ENCODE results near the gene MYO7B. TPM values are rescaled to one million over a fixed set of nuclear protein-coding genes. Genes with fewer than 3 reads are reported as not detected.

MYO7B gene
- 0.10 and 0.12 TPM in 2 replicates for total RNA-seq

- Mint-ChIP-seq H3K4me1 (ENCODE audit: low read depth) (no peaks in the 10 kb centered on the region), H3K27ac (no peak within 1 kb of the TSS), H3K4me3 (no peak within 1 kb of the TSS), H3K27me3 (ENCODE audit: insufficient read depth) (peaks cover 45% of the 10 kb centered on the region), H3K9me3 (no peaks in the 10 kb centered on the region), H3K36me3 (ENCODE audit: low read depth) (peaks cover 1% of the 10 kb centered on the region)
- intact Hi-C loops (cut with micrococcal nuclease) = no loop called here
- DNase-seq (ENCODE audit: low spot score) = no peak
Measured at GRCh38 chr2:127535422-127535901, at the start of gene MYO7B. Gene MYO7B, plus strand, starts transcription at chr2:127535683. Its CDS starts 24,040 bp downstream, at chr2:127559723.

DNA sequence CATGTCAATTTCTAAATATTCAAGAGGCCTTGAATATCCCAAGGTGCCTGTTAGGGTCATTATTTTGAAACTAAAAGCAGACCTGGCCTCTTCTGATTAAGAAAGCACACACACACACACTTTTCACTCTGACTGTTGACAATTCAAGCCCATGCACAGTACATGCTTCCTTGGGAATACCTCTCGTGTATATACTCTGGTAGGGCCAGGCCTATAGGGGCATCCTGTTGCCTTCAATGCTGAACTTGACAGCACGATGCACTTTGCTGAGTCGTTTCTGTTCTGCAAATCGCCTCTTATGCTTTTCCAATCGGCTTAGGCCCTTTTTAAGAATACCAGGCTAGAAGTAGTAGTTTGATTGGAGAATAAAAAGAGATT lies 49.8 kb upstream of the MYO7B start:
- peak overlapping the region; percentile 37 for H3K4me3 Mint-ChIP-seq
- no peaks in the 10 kb centered on the region for H3K9me3 Mint-ChIP-seq
- peaks cover 62% of the 10 kb centered on the region for H3K36me3 Mint-ChIP-seq (ENCODE audit: low read depth)
- no peak for DNase-seq (ENCODE audit: low spot score)
- intact Hi-C loops (cut with micrococcal nuclease) = no loop called here
- peaks cover 27% of the 10 kb centered on the region for H3K4me1 Mint-ChIP-seq (ENCODE audit: low read depth)
- no peaks in the 10 kb centered on the region for H3K27me3 Mint-ChIP-seq (ENCODE audit: insufficient read depth)
- peak overlapping the region; percentile 59 for H3K27ac Mint-ChIP-seq

GRCh38 chr2:127486247-127487058 lies 49.0 kb upstream of the MYO7B start:
- peak overlapping the region; percentile 26 for H3K27ac Mint-ChIP-seq
- no peak for DNase-seq (ENCODE audit: low spot score)
- H3K9me3 Mint-ChIP-seq = no peaks in the 10 kb centered on the region
- H3K4me3 Mint-ChIP-seq = peak overlapping the region; percentile 4
- H3K27me3 Mint-ChIP-seq (ENCODE audit: insufficient read depth) = no peaks in the 10 kb centered on the region
- intact Hi-C loops (cut with micrococcal nuclease) = no loop called here
- peaks cover 62% of the 10 kb centered on the region for H3K36me3 Mint-ChIP-seq (ENCODE audit: low read depth)
- peaks cover 27% of the 10 kb centered on the region for H3K4me1 Mint-ChIP-seq (ENCODE audit: low read depth)

- Mint-ChIP-seq H3K4me1 (ENCODE audit: low read depth) (peaks cover 23% of the 10 kb centered on the region), H3K27me3 (ENCODE audit: insufficient read depth) (no peaks in the 10 kb centered on the region), H3K4me3 (no peak overlapping the region), H3K9me3 (no peaks in the 10 kb centered on the region), H3K36me3 (ENCODE audit: low read depth) (peaks cover 59% of the 10 kb centered on the region), H3K27ac (no peak overlapping the region)
- no peak for DNase-seq (ENCODE audit: low spot score)
- intact Hi-C loops (cut with micrococcal nuclease) = no loop called here
Measured at GRCh38 chr2:127490283-127490682, 45.2 kb upstream of the MYO7B start.

- intact Hi-C loops (cut with micrococcal nuclease) = no loop called here
- Mint-ChIP-seq H3K9me3 (no peaks in the 10 kb centered on the region), H3K4me3 (no peak overlapping the region), H3K27me3 (ENCODE audit: insufficient read depth) (no peaks in the 10 kb centered on the region), H3K27ac (no peak overlapping the region), H3K36me3 (ENCODE audit: low read depth) (peaks cover 61% of the 10 kb centered on the region), H3K4me1 (ENCODE audit: low read depth) (peaks cover 5% of the 10 kb centered on the region)
- no peak for DNase-seq (ENCODE audit: low spot score)
Measured at GRCh38 chr2:127498386-127498785, 37.1 kb upstream of the MYO7B start.

DNA sequence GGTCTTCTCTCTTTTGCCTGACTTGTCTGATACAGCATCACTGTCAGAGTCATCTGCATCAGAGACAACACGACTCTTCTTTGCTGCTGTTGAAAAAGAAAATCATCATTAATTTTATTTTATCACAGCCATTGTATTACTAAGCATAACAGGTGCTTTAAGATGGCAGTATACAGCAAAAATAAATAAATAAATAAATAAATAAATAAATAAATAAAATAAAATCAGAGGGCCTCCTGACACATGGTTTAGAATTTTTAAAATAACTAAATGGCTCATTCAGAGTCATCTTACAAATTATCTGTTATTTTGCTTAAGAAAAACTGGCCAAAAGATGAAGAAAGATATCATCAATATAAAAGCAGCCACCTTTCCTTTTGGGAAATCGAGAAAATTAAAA lies 32.0 kb upstream of the MYO7B start:
- no peaks in the 10 kb centered on the region for H3K27me3 Mint-ChIP-seq (ENCODE audit: insufficient read depth)
- peaks cover 13% of the 10 kb centered on the region for H3K4me1 Mint-ChIP-seq (ENCODE audit: low read depth)
- no peaks in the 10 kb centered on the region for H3K9me3 Mint-ChIP-seq
- H3K4me3 Mint-ChIP-seq = no peak overlapping the region
- intact Hi-C loops (cut with micrococcal nuclease) = no loop called here
- no peak overlapping the region for H3K27ac Mint-ChIP-seq
- no peak for DNase-seq (ENCODE audit: low spot score)
- H3K36me3 Mint-ChIP-seq (ENCODE audit: low read depth) = peaks cover 60% of the 10 kb centered on the region

- H3K27me3 Mint-ChIP-seq (ENCODE audit: insufficient read depth) = no peaks in the 10 kb centered on the region
- intact Hi-C loops (cut with micrococcal nuclease) = no loop called here
- H3K27ac Mint-ChIP-seq = peak overlapping the region; percentile 44
- no peaks in the 10 kb centered on the region for H3K9me3 Mint-ChIP-seq
- H3K36me3 Mint-ChIP-seq (ENCODE audit: low read depth) = peaks cover 56% of the 10 kb centered on the region
- H3K4me3 Mint-ChIP-seq = no peak overlapping the region
- peaks cover 25% of the 10 kb centered on the region for H3K4me1 Mint-ChIP-seq (ENCODE audit: low read depth)
- no peak for DNase-seq (ENCODE audit: low spot score)
Measured at GRCh38 chr2:127504552-127505430, 30.7 kb upstream of the MYO7B start.

- H3K9me3 Mint-ChIP-seq = no peaks in the 10 kb centered on the region
- no peaks in the 10 kb centered on the region for H3K27me3 Mint-ChIP-seq (ENCODE audit: insufficient read depth)
- no peak overlapping the region for H3K27ac Mint-ChIP-seq
- H3K4me1 Mint-ChIP-seq (ENCODE audit: low read depth) = peaks cover 40% of the 10 kb centered on the region
- H3K4me3 Mint-ChIP-seq = no peak overlapping the region
- intact Hi-C loops (cut with micrococcal nuclease) = no loop called here
- DNase-seq (ENCODE audit: low spot score) = no peak
- peaks cover 50% of the 10 kb centered on the region for H3K36me3 Mint-ChIP-seq (ENCODE audit: low read depth)
Measured at GRCh38 chr2:127506510-127506909, 29.0 kb upstream of the MYO7B start.

DNA sequence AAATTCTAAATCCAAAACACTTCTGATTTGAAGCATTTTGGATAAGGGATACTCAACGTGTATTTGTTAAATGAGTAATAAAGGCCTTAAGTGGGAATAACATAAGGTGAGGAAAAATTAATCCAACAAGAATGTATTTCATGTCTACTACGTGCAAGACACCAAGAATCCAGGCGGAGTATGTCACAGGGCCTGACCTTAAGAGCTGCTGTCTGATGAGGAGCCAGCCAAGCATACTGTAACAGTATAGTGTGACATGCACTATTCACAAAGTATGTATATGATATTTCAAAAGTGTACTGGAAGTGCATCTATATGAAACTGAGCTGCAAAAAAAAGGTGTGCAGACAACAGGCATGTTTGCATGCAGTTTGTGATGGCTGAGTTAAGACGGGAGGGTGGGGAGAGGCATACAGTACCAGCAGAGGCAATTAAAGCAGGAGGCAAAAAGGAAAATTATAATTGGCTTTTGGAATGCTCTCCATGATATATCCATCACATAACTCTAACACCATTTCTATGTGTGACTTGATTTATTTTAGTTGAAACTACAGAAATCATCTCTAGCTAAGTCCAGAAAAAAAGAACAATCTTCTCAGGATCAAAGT lies 27.4 kb upstream of the MYO7B start:
- peaks cover 55% of the 10 kb centered on the region for H3K4me1 Mint-ChIP-seq (ENCODE audit: low read depth)
- H3K27ac Mint-ChIP-seq = no peak overlapping the region
- intact Hi-C loops (cut with micrococcal nuclease) = no loop called here
- H3K27me3 Mint-ChIP-seq (ENCODE audit: insufficient read depth) = no peaks in the 10 kb centered on the region
- no peaks in the 10 kb centered on the region for H3K9me3 Mint-ChIP-seq
- peaks cover 41% of the 10 kb centered on the region for H3K36me3 Mint-ChIP-seq (ENCODE audit: low read depth)
- H3K4me3 Mint-ChIP-seq = no peak overlapping the region
- DNase-seq (ENCODE audit: low spot score) = no peak

DNA sequence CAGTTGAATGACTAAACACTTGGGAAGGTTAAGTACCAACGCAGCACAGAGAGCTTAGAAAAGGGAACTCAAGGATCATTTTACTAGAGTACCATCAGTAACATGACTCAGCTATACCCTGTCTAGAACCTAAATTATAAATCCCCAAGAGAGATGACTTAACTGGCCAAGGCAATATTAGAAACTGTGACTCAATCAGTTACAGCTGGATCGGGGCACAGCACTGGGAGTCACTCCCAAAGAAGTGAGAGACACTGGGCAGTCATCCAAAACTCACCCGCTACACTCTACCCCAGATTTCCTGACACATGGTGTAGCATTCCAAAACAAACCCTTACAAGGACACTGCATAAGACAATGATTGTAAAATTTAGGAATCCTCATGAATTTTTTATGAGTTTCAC lies 26.9 kb upstream of the MYO7B start:
- H3K9me3 Mint-ChIP-seq = no peaks in the 10 kb centered on the region
- peaks cover 38% of the 10 kb centered on the region for H3K36me3 Mint-ChIP-seq (ENCODE audit: low read depth)
- peaks cover 56% of the 10 kb centered on the region for H3K4me1 Mint-ChIP-seq (ENCODE audit: low read depth)

GRCh38 chr2:127510073-127510472 lies 25.4 kb upstream of the MYO7B start:
- Mint-ChIP-seq H3K4me3 (no peak overlapping the region), H3K27ac (no peak overlapping the region), H3K4me1 (ENCODE audit: low read depth) (peaks cover 68% of the 10 kb centered on the region), H3K27me3 (ENCODE audit: insufficient read depth) (no peaks in the 10 kb centered on the region), H3K9me3 (no peaks in the 10 kb centered on the region), H3K36me3 (ENCODE audit: low read depth) (peaks cover 34% of the 10 kb centered on the region)
- intact Hi-C loops (cut with micrococcal nuclease) = loop anchor here (1.0 kb wide), 1 partner anchor 16 kb away; the partner anchor contains the start of gene IWS1
- no peak for DNase-seq (ENCODE audit: low spot score)

More for the DNA sequence above, 26.9 kb upstream of the MYO7B start:
- intact Hi-C loops (cut with micrococcal nuclease) = no loop called here
- H3K27ac Mint-ChIP-seq = peak overlapping the region; percentile 47
- no peak overlapping the region for H3K4me3 Mint-ChIP-seq
- DNase-seq (ENCODE audit: low spot score) = no peak
- H3K27me3 Mint-ChIP-seq (ENCODE audit: insufficient read depth) = no peaks in the 10 kb centered on the region

DNA sequence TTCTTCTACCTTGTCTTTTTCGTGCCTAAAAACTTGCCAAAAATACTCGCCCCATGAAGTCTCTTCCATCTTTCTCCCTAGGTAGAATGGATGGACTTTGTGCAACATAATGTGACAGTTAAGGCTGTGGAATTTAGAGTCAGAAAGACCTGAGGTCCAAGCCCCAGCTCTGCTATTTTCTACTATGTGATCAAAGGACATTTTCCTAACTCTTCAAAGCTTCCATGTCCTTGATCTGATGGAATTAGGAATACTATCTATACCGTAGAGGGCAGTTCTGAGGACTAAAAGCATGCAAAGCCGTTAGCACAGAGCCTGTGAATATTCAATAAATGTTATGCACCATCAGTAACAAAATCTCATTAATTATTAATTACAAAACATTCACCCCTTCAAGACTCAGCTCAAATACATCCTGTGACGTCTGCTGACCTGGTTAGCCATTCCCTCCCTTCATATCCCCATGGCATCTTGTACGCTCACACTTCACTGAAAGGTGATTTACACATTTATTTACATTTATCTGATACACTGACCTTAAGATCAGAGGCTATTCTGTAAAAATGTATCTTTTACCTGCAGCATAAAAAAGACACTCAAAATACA lies 24.3 kb upstream of the MYO7B start:
- Mint-ChIP-seq H3K4me3 (no peak overlapping the region), H3K36me3 (ENCODE audit: low read depth) (peaks cover 41% of the 10 kb centered on the region), H3K9me3 (no peaks in the 10 kb centered on the region), H3K4me1 (ENCODE audit: low read depth) (peaks cover 75% of the 10 kb centered on the region), H3K27me3 (ENCODE audit: insufficient read depth) (no peaks in the 10 kb centered on the region), H3K27ac (no peak overlapping the region)
- intact Hi-C loops (cut with micrococcal nuclease) = no loop called here
- DNase-seq (ENCODE audit: low spot score) = no peak

Data from activated T-helper 1 cell treated with anti-CD3 and anti-CD28 coated beads, Interleukin-12 subunit alpha, Interleukin-12 subunit beta, Interleukin-2, Interleukin-4 antibody, amounts not matched to agents 30 ng/mL and 10 ng/mL and 1 ng/mL, durations not matched to agents 14 hours and 24 hours and 36 hours (primary cell).